HG03045 (cell line): Measurements from ENCODE around the gene DCTN3.
"Not testable (repeated sequence)": the region's sequence is repeated elsewhere in the genome, so short reads cannot be mapped to it uniquely, and the experiment has no call there.

Source experiments
- ATAC-seq: cut with Tn5 transposase; IDR thresholded peaks from one replicate; pipeline ENCODE4 v1.9.1; 2021; ENCODE audit warnings: mild to moderate bottlenecking, moderate library complexity; ENCODE audit not compliant: unreplicated experiment

DCTN3 gene

GRCh38 chr9:34647651-34648050 is 27.4 kb upstream of the DCTN3 start:
- no peak for ATAC-seq

- ATAC-seq: peak; percentile 19
Observed at GRCh38 chr9:34647084-34647403, 26.7 kb upstream of the DCTN3 start.

DNA sequence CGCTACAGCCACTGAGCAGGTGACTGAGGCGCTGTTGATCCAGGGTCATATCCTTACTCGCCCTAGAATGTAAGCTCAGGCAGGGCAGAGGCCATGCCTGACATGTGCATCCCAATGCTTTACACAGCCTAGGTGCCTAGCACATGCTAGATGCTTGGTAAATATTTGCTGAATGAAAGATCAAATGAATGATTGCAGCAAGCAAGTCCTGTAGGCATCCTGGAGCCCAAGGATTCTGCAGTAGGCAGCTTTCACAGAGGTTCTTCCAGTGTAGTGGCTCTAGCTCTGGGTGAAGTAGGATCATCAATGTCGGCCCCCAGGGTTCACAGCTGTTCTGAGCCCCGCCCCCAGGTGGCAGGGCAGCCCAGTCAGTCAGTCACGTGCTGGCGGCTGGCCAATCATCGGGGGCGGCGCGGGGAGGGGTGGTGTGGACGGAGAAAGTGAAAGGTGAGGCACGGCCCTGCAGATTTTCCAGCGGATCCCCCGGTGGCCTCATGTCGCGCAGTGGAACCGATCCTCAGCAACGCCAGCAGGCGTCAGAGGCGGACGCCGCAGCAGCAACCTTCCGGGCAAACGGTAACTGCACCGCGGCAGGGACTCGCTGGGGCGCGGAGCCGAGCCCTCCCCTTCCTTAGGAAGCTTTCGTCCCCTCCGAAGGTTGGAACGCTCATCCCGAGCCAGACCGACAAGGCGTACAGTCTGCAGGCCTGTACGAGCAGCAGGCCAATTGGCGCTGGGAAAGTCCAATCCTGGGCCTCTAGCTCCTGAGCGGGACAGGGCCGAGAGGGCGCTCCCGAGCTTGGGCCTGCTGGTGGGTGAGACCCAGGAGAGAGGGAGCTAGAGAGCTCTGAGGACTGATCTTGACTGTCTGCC is 26.2 kb upstream of the DCTN3 start, which contains the start of gene GALT:
TSS of gene GALT (plus strand) at position 465 of the 873 bp plus-strand sequence. CDS start at position 495, 30 bp downstream.
- ATAC-seq: peak; percentile 92

DNA sequence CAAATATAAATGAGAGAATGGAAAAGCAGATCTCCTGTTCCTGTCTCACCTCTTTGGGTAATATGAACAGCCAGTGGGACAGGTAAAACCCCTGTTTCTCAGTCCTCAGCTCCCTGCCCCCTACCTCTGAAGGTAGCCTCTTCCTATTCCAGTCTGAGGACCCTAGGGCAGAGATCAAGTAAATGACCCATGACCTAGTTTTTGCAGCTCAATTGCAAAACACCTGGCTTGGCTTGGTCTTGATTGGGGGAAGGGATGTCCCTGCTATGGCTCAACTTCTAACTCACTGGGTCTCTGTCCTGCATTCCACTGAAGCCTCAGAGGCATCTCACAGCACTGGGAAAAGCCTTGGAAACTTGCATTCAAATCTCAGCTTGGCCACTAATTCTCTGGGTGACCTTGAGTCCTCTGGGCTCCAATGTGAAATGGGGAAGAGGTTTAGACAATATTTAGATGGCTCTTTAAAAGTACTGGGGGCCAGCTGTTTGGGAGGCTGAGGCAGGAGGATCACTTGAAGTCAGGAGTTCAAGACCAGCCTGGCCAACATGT is 24.5 kb upstream of the DCTN3 start:
- no peak for ATAC-seq

DNA sequence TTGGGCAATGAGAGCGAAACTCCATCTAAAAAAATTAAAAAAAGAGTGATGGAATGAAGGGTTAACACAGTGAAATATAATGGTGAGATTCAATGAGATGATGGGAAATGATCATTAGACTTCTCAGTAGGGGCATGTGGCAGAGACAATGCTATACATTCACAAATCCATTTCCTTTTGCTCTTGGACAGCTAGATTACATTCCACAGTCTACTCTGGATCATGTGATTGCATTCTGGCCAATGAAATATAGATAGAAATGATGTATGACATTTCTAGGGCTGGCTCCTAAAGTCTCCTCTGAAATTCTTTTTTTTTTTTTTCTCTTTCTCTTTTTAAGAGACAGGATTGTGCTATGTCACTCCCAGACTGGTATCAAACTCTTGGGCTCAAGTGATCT is 22.4 kb upstream of the DCTN3 start:
- ATAC-seq: no peak

DNA sequence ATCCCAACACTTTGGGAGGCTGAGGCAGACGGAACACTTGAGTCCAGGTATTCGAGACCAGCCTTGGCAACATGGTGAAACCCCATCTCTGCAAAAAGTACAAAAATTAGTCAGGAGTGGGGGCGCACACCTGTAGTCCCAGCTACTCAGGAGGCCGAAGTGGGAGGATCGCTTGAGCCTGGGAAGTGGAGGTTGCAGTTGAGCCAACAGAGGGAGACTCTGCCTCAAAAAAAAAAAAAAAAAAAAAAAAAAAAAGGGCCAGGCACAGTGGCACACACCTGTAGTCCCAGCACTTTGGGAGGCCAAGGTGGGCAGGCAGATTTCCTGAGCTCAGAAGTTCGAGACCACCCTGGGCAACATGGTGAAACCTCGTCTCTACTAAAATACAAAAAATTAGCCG is 19.0 kb upstream of the DCTN3 start:
- ATAC-seq: not testable (repeated sequence)

GRCh38 chr9:34638138-34638445 is 17.8 kb upstream of the DCTN3 start:
- ATAC-seq: no peak

- peak; percentile 93 for ATAC-seq
Observed at GRCh38 chr9:34637356-34638137, 17.3 kb upstream of the DCTN3 start, which contains the start of gene SIGMAR1. SIGMAR1 (minus strand) TSS chr9:34637787; CDS start chr9:34637697, 90 bp downstream.

DNA sequence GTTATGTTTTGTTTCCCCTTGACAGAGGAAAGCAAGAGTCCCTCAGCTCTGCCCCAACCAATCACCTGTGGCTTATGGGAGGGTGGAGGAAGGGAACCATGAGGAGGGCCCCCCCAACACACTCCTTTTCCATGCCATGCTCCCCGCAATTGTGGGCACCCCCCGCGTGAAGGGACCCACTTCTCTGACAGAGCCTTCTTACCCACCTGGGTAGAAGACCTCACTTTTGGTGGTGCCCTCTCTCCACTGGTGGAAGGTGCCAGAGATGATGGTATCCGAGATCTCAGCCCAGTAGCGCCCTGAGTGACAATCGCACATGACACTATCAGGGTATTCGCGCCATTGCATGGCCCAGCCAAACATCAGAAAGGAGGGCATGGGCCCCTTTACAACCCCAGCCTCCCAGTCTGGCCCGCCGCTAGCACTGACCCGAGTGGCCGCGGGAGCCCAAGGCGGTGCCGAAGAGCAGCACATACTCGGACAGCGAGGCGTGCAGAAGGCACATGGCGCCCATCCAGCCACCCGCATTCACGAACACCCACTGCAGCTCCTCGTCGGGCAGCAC is 16.6 kb upstream of the DCTN3 start:
- ATAC-seq: peak; percentile 4

DNA sequence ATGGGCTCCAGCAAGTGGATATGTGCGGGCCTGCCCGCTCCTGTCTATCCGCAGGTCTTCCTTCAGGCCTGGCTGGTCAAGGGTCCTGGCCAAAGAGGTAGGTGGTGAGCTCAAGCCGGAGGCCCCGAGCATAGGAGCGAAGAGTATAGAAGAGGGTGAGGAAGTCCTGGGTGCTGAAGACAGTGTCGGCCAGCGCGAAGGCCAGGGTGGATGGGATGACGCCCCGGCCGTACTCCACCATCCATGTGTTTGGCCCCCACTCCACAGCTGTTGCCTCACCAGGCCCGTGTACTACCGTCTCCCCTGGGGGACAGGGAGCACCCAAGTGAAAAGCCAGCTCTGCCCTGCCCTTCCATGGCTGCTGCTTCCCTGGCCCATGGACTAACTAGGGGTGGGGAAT is 15.3 kb upstream of the DCTN3 start:
- ATAC-seq: no peak

DNA sequence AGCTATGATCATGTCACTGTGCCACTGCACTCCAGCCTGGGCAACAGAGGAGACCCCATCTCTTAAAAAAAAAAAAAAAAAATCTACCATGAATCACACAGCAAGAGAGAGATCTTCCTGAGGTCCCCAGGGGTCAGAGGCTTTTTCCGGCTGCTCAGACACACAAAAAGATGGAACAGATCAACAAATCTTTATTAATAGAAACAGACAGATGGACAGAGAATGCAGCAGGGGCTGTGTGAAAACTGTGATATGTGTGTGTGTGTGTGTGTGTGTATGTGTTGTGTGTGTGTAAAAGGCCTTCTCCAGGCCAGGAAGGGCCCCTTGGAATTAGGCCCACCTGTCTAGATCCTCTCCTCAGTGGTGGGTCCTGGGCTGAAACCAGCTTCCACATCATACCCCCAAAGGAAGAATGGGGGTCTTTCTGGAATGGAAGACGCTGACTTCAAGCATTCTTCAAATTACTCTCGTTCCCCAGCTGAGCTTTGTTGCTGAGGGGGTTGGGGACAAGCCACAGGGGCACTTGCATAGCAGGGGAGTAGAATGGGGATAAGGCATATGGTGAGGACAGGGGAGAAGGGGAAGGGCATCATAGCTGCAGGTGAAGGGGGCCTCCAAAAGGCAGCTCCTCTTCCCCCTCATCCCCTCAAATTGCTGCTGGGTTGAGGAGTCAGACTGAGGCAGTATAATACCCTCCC is 14.4 kb upstream of the DCTN3 start:
- no peak for ATAC-seq

GRCh38 chr9:34633851-34634550 is 13.7 kb upstream of the DCTN3 start:
- peak; percentile 33 for ATAC-seq

- ATAC-seq: no peak
Observed at GRCh38 chr9:34633166-34633565, 12.9 kb upstream of the DCTN3 start.

DNA sequence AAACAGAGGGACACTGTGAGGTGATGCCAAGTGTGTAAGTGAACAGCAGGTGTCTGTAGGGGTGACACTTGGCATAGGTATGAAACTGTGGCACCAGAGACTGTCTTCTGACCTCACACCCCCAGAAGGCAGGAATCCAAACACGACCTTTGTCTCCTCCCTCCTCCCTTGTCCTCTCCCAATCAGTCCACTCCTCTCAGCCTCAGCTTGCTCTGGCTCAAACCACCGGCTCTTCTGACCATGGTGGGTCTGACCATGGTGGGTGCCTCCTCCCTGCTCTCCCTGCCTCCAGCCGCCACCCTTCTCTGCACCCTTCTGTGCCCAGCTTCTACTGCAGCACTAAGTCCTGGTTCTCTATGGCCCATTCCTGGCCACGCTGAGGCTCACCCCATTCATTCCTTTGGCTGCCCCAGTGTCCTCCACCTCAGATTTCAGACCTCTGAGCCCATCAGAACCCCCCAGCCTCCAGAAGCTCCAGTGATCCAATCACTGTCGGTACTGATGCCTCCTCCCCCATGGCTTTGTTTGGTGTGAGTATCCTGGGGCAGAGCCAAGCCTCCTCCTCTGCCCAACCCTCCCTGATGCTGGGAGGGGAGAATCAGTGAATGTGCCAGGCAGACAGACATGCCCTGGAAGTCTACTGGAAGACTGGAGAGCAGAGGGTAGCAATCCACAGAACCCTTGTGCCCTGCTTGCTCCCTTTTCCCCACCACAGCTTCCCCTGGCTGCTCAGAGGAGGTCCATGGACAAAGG is 10.3 kb upstream of the DCTN3 start:
- no peak for ATAC-seq

DNA sequence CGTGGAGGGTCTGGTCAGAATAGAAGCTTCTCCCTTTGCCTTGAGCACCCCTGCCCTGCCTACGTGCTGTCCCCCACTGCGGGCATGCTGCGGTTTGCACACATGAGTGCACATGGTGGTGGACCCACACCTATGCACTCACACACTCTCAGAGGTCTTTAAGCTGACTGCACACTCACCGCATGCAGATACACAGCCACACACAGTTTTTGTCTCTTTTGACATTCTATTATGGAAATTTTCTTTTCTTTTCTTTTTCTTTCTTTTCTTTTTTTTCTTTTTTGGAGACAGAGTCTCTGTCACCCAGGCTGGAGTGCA is 9.2 kb upstream of the DCTN3 start:
- ATAC-seq: no peak

- no peak for ATAC-seq
Observed at GRCh38 chr9:34628656-34629490, 8.6 kb upstream of the DCTN3 start, which contains the start of gene ARID3C. ARID3C (minus strand) TSS chr9:34629066; CDS start chr9:34628014, 1,052 bp downstream.

DNA sequence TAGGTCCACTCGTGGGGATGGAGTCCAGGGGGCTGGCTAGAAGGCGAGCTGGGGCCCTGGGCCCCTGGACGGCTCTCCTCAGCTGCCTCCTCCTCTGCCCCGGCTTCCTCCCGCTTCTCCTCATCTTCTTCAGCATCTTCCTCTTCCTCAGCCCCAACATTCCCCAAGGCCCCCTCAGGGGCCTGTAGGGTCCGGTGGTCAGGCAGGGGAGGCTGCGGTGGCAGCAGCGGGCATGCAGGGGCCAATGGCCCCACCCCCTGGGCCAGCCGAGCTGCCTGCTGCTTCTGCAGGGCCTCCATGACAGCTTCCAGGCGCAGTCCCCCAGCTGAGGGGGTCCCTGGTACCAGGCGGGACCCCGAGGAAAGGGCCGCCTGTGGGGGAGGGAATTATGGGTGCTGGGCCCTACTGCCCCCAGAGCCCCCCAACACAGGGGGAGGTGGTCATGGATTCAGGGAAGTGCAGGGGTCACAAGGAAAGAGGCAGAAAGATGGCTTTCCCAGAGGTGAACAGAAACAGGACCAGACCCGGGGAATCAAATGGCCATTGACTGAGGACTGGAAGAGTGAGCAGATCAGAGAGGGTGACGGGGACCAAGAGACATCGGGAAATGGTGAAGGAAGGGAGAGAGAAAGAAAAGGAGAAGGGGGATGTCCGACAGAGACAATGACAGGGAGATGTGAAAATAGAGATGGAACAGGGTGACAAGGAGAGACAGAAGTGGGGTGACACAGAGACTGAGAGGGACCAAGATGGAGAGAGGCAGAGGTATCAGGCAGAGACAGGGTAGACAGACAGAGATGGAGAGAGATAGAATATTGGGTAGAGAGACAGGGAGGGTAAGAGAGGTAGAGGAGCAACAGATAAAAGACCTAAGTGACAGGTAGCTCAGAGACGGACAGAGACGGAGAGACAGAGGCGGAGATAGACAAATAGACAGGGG is 7.7 kb upstream of the DCTN3 start:
- ATAC-seq: no peak

GRCh38 chr9:34625186-34625486 is 4.8 kb upstream of the DCTN3 start:
- no peak for ATAC-seq
